IMR-90 (cell line): Measurements from ENCODE around the gene GRN. TPM values are rescaled to one million over a fixed set of nuclear protein-coding genes. Genes with fewer than 3 reads are reported as not detected.

Source experiments
- ATAC-seq: fragments of 200-7000 bp; cut with Tn5 transposase; 2 replicates; pipeline ENCODE4 v1.9.1; 2020; ENCODE audit warnings: low read depth, mild to moderate bottlenecking, moderate library complexity
- BruUV-seq: library from RNA; stranded (reverse); fragments of 400-500 nt; replicated peaks from 2 replicates; lab custom pipeline; 2021; lab: Mats Ljungman, UMichigan
- CTCF ChIA-PET: fragments of 300-600 bp; formaldehyde crosslinking; extraction: SDS; loops from one replicate; lab custom pipeline; 2021; ENCODE audit warnings: antibody characterized with exemption; lab: Yijun Ruan, JAX
- POLR2A ChIA-PET: fragments of 300-600 bp; sonication (Branson Sonifier 250); formaldehyde crosslinking; loops from one replicate; lab custom pipeline; 2022; ENCODE audit warnings: antibody characterized with exemption; ENCODE audit not compliant: unreplicated experiment; lab: Charles Lee
- DNase-seq: peaks from one replicate; pipeline ENCODE4 v3.0.0; 2013
- H2AFZ ChIP-seq: replicated peaks from 2 replicates; pipeline ENCODE3; 2013; ENCODE audit warnings: low read length, mild to moderate bottlenecking; ENCODE audit not compliant: poor library complexity
- H2AK5ac ChIP-seq: 2 replicates; pipeline ENCODE4 v1.6.1; 2013; ENCODE audit warnings: low read depth, low read length, inconsistent platforms
- H2AK9ac ChIP-seq: replicated peaks from 2 replicates; pipeline ENCODE3; 2013; ENCODE audit warnings: mild to moderate bottlenecking, low read depth, low read length, moderate library complexity; ENCODE audit not compliant: poor library complexity
- H2BK120ac ChIP-seq: 2 replicates; pipeline ENCODE4 v1.6.1; 2013; ENCODE audit warnings: low read depth, low read length, inconsistent platforms
- H2BK15ac ChIP-seq: 3 replicates; pipeline ENCODE4 v1.6.1; 2013; ENCODE audit warnings: low read depth, low read length, inconsistent platforms
- H2BK20ac ChIP-seq: 2 replicates; pipeline ENCODE4 v1.6.1; 2013; ENCODE audit warnings: low read depth, mild to moderate bottlenecking, inconsistent platforms, low read length, moderate library complexity
- H2BK5ac ChIP-seq: 2 replicates; pipeline ENCODE4 v1.6.1; 2013; ENCODE audit warnings: mild to moderate bottlenecking, low read depth, low read length, inconsistent platforms; ENCODE audit not compliant: poor library complexity, severe bottlenecking
- H3K14ac ChIP-seq: replicated peaks from 2 replicates; pipeline ENCODE4 v1.6.1; 2013; ENCODE audit warnings: low read depth, low read length, inconsistent platforms
- H3K18ac ChIP-seq: 2 replicates; pipeline ENCODE4 v1.6.1; 2013; ENCODE audit warnings: low read depth, low read length, control low read depth
- H3K23ac ChIP-seq: 2 replicates; pipeline ENCODE4 v1.6.1; 2013; ENCODE audit warnings: low read depth, low read length, inconsistent platforms
- H3K27ac ChIP-seq: 2 replicates; pipeline ENCODE4 v1.5.1; 2013; ENCODE audit warnings: mild to moderate bottlenecking, control low read depth, low read length; ENCODE audit not compliant: insufficient read depth
- H3K27me3 ChIP-seq: 2 replicates; pipeline ENCODE4 v1.6.1; 2013; ENCODE audit warnings: low read length; ENCODE audit not compliant: control insufficient read depth, insufficient read depth
- H3K36me3 ChIP-seq: 2 replicates; pipeline ENCODE4 v1.6.1; 2013; ENCODE audit warnings: low read length, mixed read lengths; ENCODE audit not compliant: control insufficient read depth, insufficient read depth
- H3K4ac ChIP-seq: 2 replicates; pipeline ENCODE4 v1.6.1; 2013; ENCODE audit warnings: low read depth, low read length, inconsistent platforms
- H3K4me1 ChIP-seq: 2 replicates; pipeline ENCODE4 v1.6.1; 2013; ENCODE audit warnings: low read length, mixed read lengths; ENCODE audit not compliant: control insufficient read depth, insufficient read depth
- H3K4me2 ChIP-seq: 2 replicates; pipeline ENCODE4 v1.6.1; 2013; ENCODE audit warnings: low read depth, mild to moderate bottlenecking, control low read depth, low read length, moderate library complexity
- H3K4me3 ChIP-seq: 2 replicates; pipeline ENCODE4 v1.5.1; 2013; ENCODE audit warnings: low read depth, mild to moderate bottlenecking, control low read depth, low read length, moderate library complexity; ENCODE audit not compliant: insufficient read depth
- H3K56ac ChIP-seq: 2 replicates; pipeline ENCODE4 v1.6.1; 2013; ENCODE audit warnings: low read length, inconsistent platforms; ENCODE audit not compliant: insufficient read depth; ENCODE audit errors: extremely low read depth
- H3K79me1 ChIP-seq, 2 experiments: 2 replicates each; pipeline ENCODE4 v1.6.1; 2013; ENCODE audit warnings: low read length in 2 of 2, inconsistent platforms in 1 of 2, low read depth in 1 of 2
- H3K9ac ChIP-seq: 2 replicates; pipeline ENCODE4 v1.6.1; 2013; ENCODE audit warnings: low read depth, low read length, control low read depth
- H3K9me1 ChIP-seq: 2 replicates; pipeline ENCODE4 v1.6.1; 2013; ENCODE audit warnings: low read length, inconsistent platforms; ENCODE audit not compliant: insufficient read depth
- H3K9me3 ChIP-seq: 2 replicates; pipeline ENCODE4 v1.6.1; 2013; ENCODE audit warnings: low read length; ENCODE audit not compliant: control insufficient read depth, insufficient read depth
- H4K20me1 ChIP-seq: 2 replicates; pipeline ENCODE4 v1.6.1; 2013; ENCODE audit warnings: low read length, inconsistent platforms; ENCODE audit not compliant: insufficient read depth
- H4K5ac ChIP-seq: 2 replicates; pipeline ENCODE4 v1.6.1; 2013; ENCODE audit warnings: mild to moderate bottlenecking, low read depth, low read length, control low read depth
- H4K8ac ChIP-seq, 2 experiments: 2 replicates each; pipeline ENCODE4 v1.6.1; 2013; ENCODE audit warnings: low read depth in 2 of 2, low read length in 2 of 2, control low read depth in 1 of 2, inconsistent platforms in 1 of 2
- H4K91ac ChIP-seq: 2 replicates; pipeline ENCODE4 v1.6.1; 2013; ENCODE audit warnings: low read depth, low read length, inconsistent platforms; ENCODE audit not compliant: insufficient read depth
- WGBS, 2 experiments: methylation state at CpG; one replicate each; pipeline versions ENCODE4 v1.1.5 to v1.1.7; 2013; ENCODE audit warnings: missing lambda C conversion rate in 2 of 2; ENCODE audit not compliant: insufficient read length in 1 of 2; ENCODE audit errors: extremely low coverage in 2 of 2; 5-methylcytosine and 5-hydroxymethylcytosine counted together
- dilution Hi-C: fragments of 300-500 bp; cut with HindIII; formaldehyde crosslinking; loops from one replicate; pipeline ENCODE4 v1.14.3; 2018; ENCODE audit warnings: low sequenced_read_pairs; ENCODE audit not compliant: unreplicated experiment
- in situ Hi-C: fragments of 300-500 bp; cut with MboI; formaldehyde crosslinking; loops from 3 replicates; pipeline ENCODE4 v1.14.3; 2019; ENCODE audit warnings: low sequenced_read_pairs, inconsistent platforms, mixed read lengths
- intact Hi-C: fragments of 100-400 bp; cut with micrococcal nuclease; formaldehyde crosslinking; loops from 2 replicates; pipeline ENCODE4 v1.10.0; 2022
- polyA plus RNA-seq, 3 experiments: library from polyadenylated mRNA; depleted of rRNA; stranded (reverse); fragments of >200 nt; gene quantifications; 2 replicates each; pipeline ENCODE4 v1.2.3, GENCODE V29; 2012; ENCODE audit warnings: low replicate concordance in 1 of 3
- total RNA-seq: library from RNA; depleted of rRNA; stranded (reverse); fragments of >200 nt; gene quantifications from 2 replicates; pipeline ENCODE4 v1.2.3, GENCODE V29; 2012
- TF ChIP-seq, protein P1 (sequence below): conservative IDR thresholded peaks from 2 replicates; pipeline ENCODE4 v1.5.1; 2012; ENCODE audit warnings: mild to moderate bottlenecking, low read depth, low read length, improper control_type of control experiment

The GRN gene
- total and polyA plus RNA-seq, 2 of the 4 experiments (the other 2 are of a cell fraction) = 38.9 to 494 TPM

DNA sequence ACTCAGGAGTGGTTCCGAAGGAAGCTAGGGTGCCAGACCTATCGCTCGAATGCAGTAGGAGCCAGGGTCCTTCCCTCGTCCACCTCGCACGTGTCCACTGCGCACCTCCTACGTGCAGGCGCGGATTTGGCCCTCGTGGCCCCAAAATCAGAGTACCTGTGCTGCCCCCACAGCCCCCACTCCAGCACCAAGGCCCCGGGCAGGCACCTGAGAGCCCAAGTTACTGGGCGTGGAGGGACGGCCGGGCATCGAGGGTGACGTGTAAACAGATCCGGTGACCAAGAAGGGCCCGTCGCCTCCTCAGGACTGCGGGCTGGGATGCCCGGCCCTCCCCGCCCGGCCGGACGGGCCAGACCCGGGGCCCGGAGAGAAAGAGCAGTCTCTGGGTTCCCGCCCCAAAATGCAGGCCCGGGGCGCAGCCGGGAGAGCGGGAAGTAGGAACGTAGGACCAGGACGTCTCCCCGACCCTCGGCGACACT lies 21.0 kb upstream of the GRN start:
- Histone ChIP-seq H3K14ac (peak overlapping the region; percentile 15; the same call in 1 of the 2 replicates), H2BK120ac (no peak overlapping the region), H3K4ac (no peak overlapping the region; the same call in 1 of the 2 replicates), H2AK9ac (peak overlapping the region; percentile 98), H3K4me1 (peaks cover 9% of the 10 kb centered on the region), H3K27me3 (no peaks in the 10 kb centered on the region), H4K20me1 (peaks cover 7% of the 10 kb centered on the region), H3K36me3 (peaks cover 24% of the 10 kb centered on the region), H2BK20ac (no peak overlapping the region), H3K9me3 (no peaks in the 10 kb centered on the region), H3K9ac (peak overlapping the region; percentile 70), H3K56ac (peak overlapping the region; percentile 32; the same call in 1 of the 2 replicates), H3K9me1 (peaks cover 11% of the 10 kb centered on the region), H3K27ac (peak overlapping the region; percentile 38; the same call in 1 of the 2 replicates), H3K79me1 (peaks cover 5 to 19% of the 10 kb centered on the region in 2 experiments; a peak in 3 of 4 replicates), H4K8ac (peak overlapping the region in 1 of 2 experiments; percentile 51; a peak in 1 of 4 replicates), H4K91ac (no peak overlapping the region; the same call in 1 of the 2 replicates), H3K23ac (peak overlapping the region; percentile 85; the same call in 1 of the 2 replicates), H2AFZ (peak overlapping the region; percentile 97), H3K4me3 (peak overlapping the region; percentile 88), H2BK5ac (peak overlapping the region; percentile 47), H4K5ac (no peak overlapping the region), H3K4me2 (peak overlapping the region; percentile 96), H3K18ac (no peak overlapping the region), H2AK5ac (peak overlapping the region; percentile 84), H2BK15ac (no peak overlapping the region)
- intact Hi-C loops = loop anchor here (1.0 kb wide), 1 partner anchor 102 kb away; no protein-coding TSS in a partner anchor
- peak; percentile 5 for ATAC-seq
- TF ChIP-seq, protein P1, sequence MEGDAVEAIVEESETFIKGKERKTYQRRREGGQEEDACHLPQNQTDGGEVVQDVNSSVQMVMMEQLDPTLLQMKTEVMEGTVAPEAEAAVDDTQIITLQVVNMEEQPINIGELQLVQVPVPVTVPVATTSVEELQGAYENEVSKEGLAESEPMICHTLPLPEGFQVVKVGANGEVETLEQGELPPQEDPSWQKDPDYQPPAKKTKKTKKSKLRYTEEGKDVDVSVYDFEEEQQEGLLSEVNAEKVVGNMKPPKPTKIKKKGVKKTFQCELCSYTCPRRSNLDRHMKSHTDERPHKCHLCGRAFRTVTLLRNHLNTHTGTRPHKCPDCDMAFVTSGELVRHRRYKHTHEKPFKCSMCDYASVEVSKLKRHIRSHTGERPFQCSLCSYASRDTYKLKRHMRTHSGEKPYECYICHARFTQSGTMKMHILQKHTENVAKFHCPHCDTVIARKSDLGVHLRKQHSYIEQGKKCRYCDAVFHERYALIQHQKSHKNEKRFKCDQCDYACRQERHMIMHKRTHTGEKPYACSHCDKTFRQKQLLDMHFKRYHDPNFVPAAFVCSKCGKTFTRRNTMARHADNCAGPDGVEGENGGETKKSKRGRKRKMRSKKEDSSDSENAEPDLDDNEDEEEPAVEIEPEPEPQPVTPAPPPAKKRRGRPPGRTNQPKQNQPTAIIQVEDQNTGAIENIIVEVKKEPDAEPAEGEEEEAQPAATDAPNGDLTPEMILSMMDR = no peak
- POLR2A ChIA-PET = no interaction called here
- in situ Hi-C loops = no loop called here
- BruUV-seq = no TSS peak
- WGBS, 2 experiments = 4% methylated on average over 12 of the region's 38 CpGs; no CpG with 5 or more reads in 1 of the 2 experiments
- dilution Hi-C loops = no loop called here
- CTCF ChIA-PET = no interaction called here
- DNase-seq = no peak
